Memory B cell (primary cell): ENCODE results near the gene OCIAD2.
"Not testable (repeated sequence)": the region's sequence is repeated elsewhere in the genome, so short reads cannot be mapped to it uniquely, and the experiment has no call there.

ENCODE experiments used
- ATAC-seq: fragments of 150-1000 bp; cut with Tn5 transposase; 2 replicates; pipeline ENCODE4 v1.10.0; 2021; ENCODE audit warnings: low read depth, mild to moderate bottlenecking, moderate library complexity
- DNase-seq, 2 donors: peaks; one replicate each; pipeline ENCODE4 v3.0.0; 2022; ENCODE audit warnings: low spot score in 2 of 2
- H3K27ac Mint-ChIP-seq: one replicate; pipeline ENCODE4 v1.8.0; 2022; ENCODE audit warnings: mild to moderate bottlenecking, moderate library complexity, mixed read lengths
- H3K27me3 Mint-ChIP-seq: one replicate; pipeline ENCODE4 v1.8.0; 2022; ENCODE audit warnings: mixed read lengths
- H3K36me3 Mint-ChIP-seq: one replicate; pipeline ENCODE4 v1.8.0; 2022; ENCODE audit warnings: mild to moderate bottlenecking, mixed read lengths
- H3K4me1 Mint-ChIP-seq: one replicate; pipeline ENCODE4 v1.8.0; 2022; ENCODE audit warnings: mixed read lengths
- H3K4me3 Mint-ChIP-seq: one replicate; pipeline ENCODE4 v1.8.0; 2022; ENCODE audit warnings: mild to moderate bottlenecking, moderate library complexity, mixed read lengths
- H3K9me3 Mint-ChIP-seq: one replicate; pipeline ENCODE4 v1.8.0; 2022; ENCODE audit warnings: mixed read lengths

The OCIAD2 gene

GRCh38 chr4:48854982-48855381 lies 51.6 kb downstream of the OCIAD2 start:
- Mint-ChIP-seq H3K9me3 (no peaks in the 10 kb centered on the region), H3K27ac (no peak overlapping the region), H3K36me3 (peaks cover 18% of the 10 kb centered on the region), H3K4me3 (no peak overlapping the region), H3K27me3 (no peaks in the 10 kb centered on the region), H3K4me1 (no peaks in the 10 kb centered on the region)
- DNase-seq (no peak), ATAC-seq (no peak)

GRCh38 chr4:48854395-48854683 lies 52.2 kb downstream of the OCIAD2 start:
- no peaks in the 10 kb centered on the region for H3K27me3 Mint-ChIP-seq
- H3K9me3 Mint-ChIP-seq, result no peaks in the 10 kb centered on the region
- DNase-seq (no peak), ATAC-seq (no peak)
- peaks cover 18% of the 10 kb centered on the region for H3K36me3 Mint-ChIP-seq
- no peak overlapping the region for H3K27ac Mint-ChIP-seq
- no peaks in the 10 kb centered on the region for H3K4me1 Mint-ChIP-seq
- no peak overlapping the region for H3K4me3 Mint-ChIP-seq

GRCh38 chr4:48853604-48854394 lies 52.8 kb downstream of the OCIAD2 start:
- H3K4me3 Mint-ChIP-seq, result no peak overlapping the region
- no peaks in the 10 kb centered on the region for H3K27me3 Mint-ChIP-seq
- no peak overlapping the region for H3K27ac Mint-ChIP-seq
- H3K4me1 Mint-ChIP-seq, result no peaks in the 10 kb centered on the region
- no peak for DNase-seq
- no peak for ATAC-seq
- peaks cover 20% of the 10 kb centered on the region for H3K36me3 Mint-ChIP-seq
- no peaks in the 10 kb centered on the region for H3K9me3 Mint-ChIP-seq

GRCh38 chr4:48851651-48852050 lies 54.9 kb downstream of the OCIAD2 start:
- no peak for ATAC-seq
- DNase-seq, result no peak
- H3K4me1 Mint-ChIP-seq, result no peaks in the 10 kb centered on the region
- H3K9me3 Mint-ChIP-seq, result no peaks in the 10 kb centered on the region
- H3K27me3 Mint-ChIP-seq, result no peaks in the 10 kb centered on the region
- no peak overlapping the region for H3K27ac Mint-ChIP-seq
- H3K4me3 Mint-ChIP-seq, result no peak overlapping the region
- peaks cover 26% of the 10 kb centered on the region for H3K36me3 Mint-ChIP-seq

- not testable (repeated sequence) for H3K9me3 Mint-ChIP-seq, H3K27ac Mint-ChIP-seq, DNase-seq, H3K4me3 Mint-ChIP-seq, H3K27me3 Mint-ChIP-seq, H3K4me1 Mint-ChIP-seq, ATAC-seq
- peaks cover 41% of the 10 kb centered on the region for H3K36me3 Mint-ChIP-seq
These were observed 57.8 kb downstream of the OCIAD2 start for GRCh38 chr4:48848799-48849198.

GRCh38 chr4:48844843-48845242 lies 61.7 kb downstream of the OCIAD2 start:
- Mint-ChIP-seq H3K4me3 (no peak overlapping the region), H3K9me3 (no peaks in the 10 kb centered on the region), H3K4me1 (peaks cover 3% of the 10 kb centered on the region), H3K27ac (peak overlapping the region; percentile 18), H3K27me3 (no peaks in the 10 kb centered on the region), H3K36me3 (peaks cover 35% of the 10 kb centered on the region)
- DNase-seq, result no peak
- ATAC-seq, result no peak

GRCh38 chr4:48841045-48841827 lies 65.3 kb downstream of the OCIAD2 start:
- DNase-seq, result no peak
- Mint-ChIP-seq H3K4me3 (no peak overlapping the region), H3K4me1 (peaks cover 5% of the 10 kb centered on the region), H3K27ac (no peak overlapping the region), H3K9me3 (no peaks in the 10 kb centered on the region), H3K27me3 (no peaks in the 10 kb centered on the region), H3K36me3 (peaks cover 26% of the 10 kb centered on the region)
- no peak for ATAC-seq

- no peak overlapping the region for H3K27ac Mint-ChIP-seq
- DNase-seq (no peak), ATAC-seq (no peak)
- peaks cover 16% of the 10 kb centered on the region for H3K36me3 Mint-ChIP-seq
- peaks cover 4% of the 10 kb centered on the region for H3K4me1 Mint-ChIP-seq
- no peak overlapping the region for H3K4me3 Mint-ChIP-seq
- no peaks in the 10 kb centered on the region for H3K27me3 Mint-ChIP-seq
- H3K9me3 Mint-ChIP-seq, result no peaks in the 10 kb centered on the region
These were observed 69.9 kb downstream of the OCIAD2 start for GRCh38 chr4:48836658-48837057.
